Measurements from ENCODE around the gene TSPOAP1.

TSPOAP1 gene

GRCh38 chr17:58370716-58371115 lies 42.1 kb upstream of the TSPOAP1 start:
- Histone ChIP-seq H3K27me3 (no peaks in the 10 kb centered on the region), H3K9me3 (no peaks in the 10 kb centered on the region), H3K36me3 (no peaks in the 10 kb centered on the region), H3K4me1 (ENCODE audit: control insufficient read depth in 1 of 2, insufficient read depth in 1 of 2, low read depth in 1 of 2, low read length in 1 of 2) (peaks cover 5 to 7% of the 10 kb centered on the region in 2 experiments), H3K27ac (no peak overlapping the region), H3K4me3 (ENCODE audit: low read depth in 1 of 2, low read length in 1 of 2) (no peak overlapping the region)
- no peak for TF ChIP-seq CTCF (IDR thresholded peaks at IDR 0.05)

GRCh38 chr17:58370309-58370708 lies 41.7 kb upstream of the TSPOAP1 start:
- TF ChIP-seq CTCF (IDR thresholded peaks at IDR 0.05): no peak

GRCh38 chr17:58369214-58370031 lies 40.8 kb upstream of the TSPOAP1 start:
- Histone ChIP-seq H3K4me3 (ENCODE audit: low read depth in 1 of 2, low read length in 1 of 2) (no peak overlapping the region), H3K9me3 (no peaks in the 10 kb centered on the region), H3K4me1 (ENCODE audit: control insufficient read depth in 1 of 2, insufficient read depth in 1 of 2, low read depth in 1 of 2, low read length in 1 of 2) (no peaks in the 10 kb centered on the region), H3K36me3 (no peaks in the 10 kb centered on the region), H3K27ac (no peak overlapping the region), H3K27me3 (no peaks in the 10 kb centered on the region)
- TF ChIP-seq CTCF (IDR thresholded peaks at IDR 0.05): no peak

More at GRCh38 chr17:58370309-58370708, 41.7 kb upstream of the TSPOAP1 start:
- Histone ChIP-seq H3K36me3 (no peaks in the 10 kb centered on the region), H3K27me3 (no peaks in the 10 kb centered on the region), H3K4me1 (ENCODE audit: control insufficient read depth in 1 of 2, insufficient read depth in 1 of 2, low read depth in 1 of 2, low read length in 1 of 2) (peaks cover 4 to 5% of the 10 kb centered on the region in 2 experiments), H3K9me3 (no peaks in the 10 kb centered on the region), H3K27ac (no peak overlapping the region), H3K4me3 (ENCODE audit: low read depth in 1 of 2, low read length in 1 of 2) (no peak overlapping the region)

GRCh38 chr17:58368860-58369213 lies 40.2 kb upstream of the TSPOAP1 start:
- Histone ChIP-seq H3K4me1 (ENCODE audit: control insufficient read depth in 1 of 2, insufficient read depth in 1 of 2, low read depth in 1 of 2, low read length in 1 of 2) (no peaks in the 10 kb centered on the region), H3K4me3 (ENCODE audit: low read depth in 1 of 2, low read length in 1 of 2) (no peak overlapping the region), H3K27me3 (no peaks in the 10 kb centered on the region), H3K27ac (no peak overlapping the region), H3K36me3 (no peaks in the 10 kb centered on the region), H3K9me3 (no peaks in the 10 kb centered on the region)
- no peak for TF ChIP-seq CTCF (IDR thresholded peaks at IDR 0.05)

- Histone ChIP-seq H3K27me3 (no peaks in the 10 kb centered on the region), H3K4me1 (ENCODE audit: control insufficient read depth in 1 of 2, insufficient read depth in 1 of 2, low read depth in 1 of 2, low read length in 1 of 2) (no peaks in the 10 kb centered on the region)
Measured at GRCh38 chr17:58367461-58367860, 38.9 kb upstream of the TSPOAP1 start.

More at GRCh38 chr17:58367461-58367860, 38.9 kb upstream of the TSPOAP1 start:
- TF ChIP-seq CTCF (IDR thresholded peaks at IDR 0.05): no peak
- no peaks in the 10 kb centered on the region for H3K9me3 ChIP-seq
- H3K36me3 ChIP-seq: no peaks in the 10 kb centered on the region
- H3K27ac ChIP-seq: no peak overlapping the region
- no peak overlapping the region for H3K4me3 ChIP-seq (ENCODE audit: low read depth in 1 of 2, low read length in 1 of 2)
